HL-60 (cell line): ENCODE data around the gene BCL7B.

Experiments
- DNase-seq, 2 experiments: peaks; one replicate each; pipeline ENCODE4 v3.0.0-alpha.2; 2010 to 2020; ENCODE audit warnings: low read depth in 1 of 2, low spot score in 1 of 2
- H3K27ac ChIP-seq: fragments of 250-450 bp; sonication (Bioruptor Pico); replicated peaks from 2 replicates; pipeline ENCODE4 v1.5.1; 2020; ENCODE audit warnings: mild to moderate bottlenecking, moderate library complexity
- H3K27me3 ChIP-seq: fragments of 250-450 bp; sonication (Bioruptor Pico); 2 replicates; pipeline ENCODE4 v1.5.1; 2021; ENCODE audit warnings: mild to moderate bottlenecking, moderate library complexity; ENCODE audit not compliant: insufficient read depth, poor library complexity, severe bottlenecking
- H3K4me3 ChIP-seq: replicated peaks from 2 replicates; pipeline ENCODE4 v1.5.1; 2011; ENCODE audit warnings: mild to moderate bottlenecking, control low read depth, low read length; ENCODE audit not compliant: insufficient read depth
- CTCF ChIP-seq: IDR thresholded peaks from one replicate; pipeline ENCODE4 v1.5.1; 2011; ENCODE audit warnings: low read length, control low read depth, inconsistent platforms; ENCODE audit not compliant: insufficient read depth
- GABPA ChIP-seq: IDR thresholded peaks from 2 replicates; pipeline ENCODE4 v1.6.1; 2012; ENCODE audit warnings: low read depth
- POLR2AphosphoS5 ChIP-seq: IDR thresholded peaks from 2 replicates; pipeline ENCODE4 v1.6.1; 2012; ENCODE audit warnings: low read depth
- REST ChIP-seq: IDR thresholded peaks from 2 replicates; pipeline ENCODE4 v1.6.1; 2012; ENCODE audit warnings: low read depth; ENCODE audit not compliant: insufficient replicate concordance
- SPI1 ChIP-seq: IDR thresholded peaks from 2 replicates; pipeline ENCODE4 v1.6.1; 2012; ENCODE audit warnings: low read depth, mild to moderate bottlenecking, borderline replicate concordance

The BCL7B gene

GRCh38 chr7:73578342-73579128 lies 21.0 kb upstream of the BCL7B start, which contains the start of gene TBL2:
Gene TBL2, minus strand, starts transcription at chr7:73578579. Its CDS starts 30 bp downstream, at chr7:73578549.
- Histone ChIP-seq H3K4me3 (peak within 1 kb of the TSS; percentile 91), H3K27me3 (no peaks in the 10 kb centered on the region), H3K27ac (peak within 1 kb of the TSS; percentile 89)
- TF ChIP-seq REST: peak; percentile 69
- TF ChIP-seq POLR2AphosphoS5: peak; percentile 94
- no peak for TF ChIP-seq CTCF
- TF ChIP-seq SPI1: no peak
- no peak for TF ChIP-seq GABPA
- DNase-seq: peak; percentile 95 to 98

GRCh38 chr7:73577627-73578341 lies 20.3 kb upstream of the BCL7B start:
- no peaks in the 10 kb centered on the region for H3K27me3 ChIP-seq
- no peak for TF ChIP-seq REST
- H3K27ac ChIP-seq: peak overlapping the region; percentile 89
- peak overlapping the region; percentile 91 for H3K4me3 ChIP-seq
- DNase-seq: peak in 1 of 2 experiments; percentile 20

GRCh38 chr7:73573791-73574190 lies 16.3 kb upstream of the BCL7B start:
- TF ChIP-seq POLR2AphosphoS5: no peak
- no peak for TF ChIP-seq GABPA
- TF ChIP-seq REST: no peak
- no peak for TF ChIP-seq CTCF
- no peak for TF ChIP-seq SPI1
- Histone ChIP-seq H3K27me3 (no peaks in the 10 kb centered on the region), H3K4me3 (no peak overlapping the region), H3K27ac (no peak overlapping the region)
- no peak for DNase-seq
